HG02840 (cell line): ENCODE data around the gene PGRMC1.
"Not testable (repeated sequence)": the region's sequence is repeated elsewhere in the genome, so short reads cannot be mapped to it uniquely, and the experiment has no call there.

ENCODE experiments used
- ATAC-seq: cut with Tn5 transposase; IDR thresholded peaks from one replicate; pipeline ENCODE4 v1.9.1; 2021; ENCODE audit warnings: mild to moderate bottlenecking, moderate library complexity, moderate number of reproducible peaks; ENCODE audit not compliant: unreplicated experiment, low FRiP score

PGRMC1 gene

GRCh38 chrX:119230850-119231249 lies 5.2 kb upstream of the PGRMC1 start:
- ATAC-seq = no peak

DNA sequence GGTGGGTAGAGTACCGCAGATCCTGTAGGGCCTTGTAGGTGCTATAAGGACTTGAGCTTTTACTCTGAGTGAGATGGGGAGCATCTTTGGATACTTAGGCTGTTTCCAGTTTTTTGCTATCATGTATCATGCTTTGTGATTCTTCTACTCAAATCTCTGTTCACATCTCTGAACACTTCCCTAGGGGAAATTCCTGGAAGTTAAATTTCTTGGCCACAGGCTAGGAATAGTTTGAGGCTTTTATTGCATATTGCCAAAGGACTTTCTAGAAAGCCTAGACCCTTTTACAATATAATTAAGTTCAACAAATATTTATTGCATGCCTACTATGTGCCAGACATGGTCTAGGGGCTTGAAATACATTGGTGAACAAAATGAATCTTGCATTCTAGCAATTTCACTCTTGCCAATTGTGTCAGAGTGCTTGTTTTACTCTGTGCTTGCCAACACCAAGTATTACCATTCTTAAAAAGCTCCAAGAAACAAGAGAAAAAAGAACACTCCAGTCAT lies 4.1 kb upstream of the PGRMC1 start:
- ATAC-seq = no peak

- ATAC-seq = no peak
Observed at GRCh38 chrX:119235051-119235511, 1.0 kb upstream of the PGRMC1 start.

- ATAC-seq = peak; percentile 15
Observed at GRCh38 chrX:119236623-119237561, 807 bp downstream of the PGRMC1 start.

DNA sequence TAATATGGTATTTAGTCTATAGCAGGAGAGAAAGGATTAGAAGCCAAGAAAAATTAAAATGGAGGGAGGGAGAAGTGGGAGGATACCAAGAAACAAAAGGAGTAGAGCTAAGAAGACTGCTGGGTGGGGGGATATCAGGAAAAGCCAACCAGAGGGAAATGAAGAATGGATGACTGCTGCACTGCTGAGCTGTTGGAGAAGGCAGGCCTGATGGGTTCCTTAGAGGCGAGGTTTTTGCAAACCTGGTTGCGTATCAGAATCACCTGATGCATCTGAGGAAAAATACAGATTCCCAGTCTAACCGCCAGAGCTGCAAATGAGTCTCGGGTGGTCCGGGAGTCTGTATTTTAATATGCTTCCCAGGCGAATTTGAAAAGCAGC lies 1.5 kb downstream of the PGRMC1 start:
- ATAC-seq = no peak

DNA sequence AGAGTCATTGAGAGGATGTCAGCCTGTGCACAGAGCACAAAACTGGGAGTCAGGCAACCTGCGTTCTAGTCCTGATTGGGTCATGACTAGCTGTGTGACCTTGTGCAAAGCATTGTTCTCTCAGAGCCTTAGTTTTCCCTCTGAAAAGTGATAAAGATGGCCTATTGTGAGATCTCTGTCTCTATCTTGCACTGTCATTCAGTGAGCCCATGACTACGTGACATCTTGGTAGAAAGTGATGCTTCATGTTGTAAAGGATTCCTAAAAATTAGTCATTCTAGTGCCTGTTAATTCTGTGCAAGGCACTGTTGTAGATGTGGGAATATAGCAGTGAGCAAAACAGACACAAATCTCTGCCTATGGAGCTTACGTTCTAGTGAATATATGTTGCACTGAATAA lies 2.5 kb downstream of the PGRMC1 start:
- no peak for ATAC-seq

- ATAC-seq = no peak
Observed at GRCh38 chrX:119240356-119240755, 4.3 kb downstream of the PGRMC1 start.

- no peak for ATAC-seq
Observed at GRCh38 chrX:119247702-119248101, 11.6 kb downstream of the PGRMC1 start.

GRCh38 chrX:119249891-119250290 lies 13.8 kb downstream of the PGRMC1 start:
- no peak for ATAC-seq

DNA sequence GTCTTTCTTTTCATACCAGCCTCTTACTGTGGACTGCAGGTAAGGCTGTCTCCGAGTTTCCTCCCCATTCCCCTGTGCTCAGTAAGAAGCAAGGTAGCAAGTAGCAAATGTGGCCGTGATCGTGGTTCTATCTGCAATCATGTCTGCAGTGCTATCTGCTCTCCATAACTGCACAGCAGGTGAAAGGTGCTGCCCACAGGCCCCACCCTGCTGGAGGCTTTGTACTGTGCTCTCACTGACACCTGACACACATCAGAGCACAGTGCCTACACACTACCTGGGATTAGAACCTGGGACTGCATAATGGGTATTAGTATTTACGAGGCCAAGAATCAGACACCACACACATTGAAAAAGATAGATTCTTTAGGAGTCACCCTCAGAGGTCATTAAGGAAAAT lies 15.3 kb downstream of the PGRMC1 start:
- ATAC-seq = no peak

DNA sequence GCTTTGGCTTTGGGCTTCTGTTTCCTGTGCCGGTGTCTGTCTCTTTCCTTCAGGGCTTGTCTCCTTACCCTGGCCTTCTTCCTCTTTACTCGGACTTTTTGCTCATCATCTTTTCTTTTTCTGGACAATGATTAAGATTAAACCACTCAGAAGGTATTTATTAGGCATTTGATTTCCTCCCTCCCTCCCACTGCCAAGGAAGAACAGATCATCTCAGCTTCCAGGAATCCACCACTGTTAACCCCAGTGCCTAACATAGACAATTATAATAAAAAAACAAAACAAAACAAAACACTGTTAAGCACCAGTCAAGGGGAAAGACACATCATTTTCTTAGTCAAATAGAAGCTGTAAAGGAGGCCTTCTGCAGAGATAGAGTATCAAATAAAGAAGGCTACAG lies 16.6 kb downstream of the PGRMC1 start:
- ATAC-seq = no peak

DNA sequence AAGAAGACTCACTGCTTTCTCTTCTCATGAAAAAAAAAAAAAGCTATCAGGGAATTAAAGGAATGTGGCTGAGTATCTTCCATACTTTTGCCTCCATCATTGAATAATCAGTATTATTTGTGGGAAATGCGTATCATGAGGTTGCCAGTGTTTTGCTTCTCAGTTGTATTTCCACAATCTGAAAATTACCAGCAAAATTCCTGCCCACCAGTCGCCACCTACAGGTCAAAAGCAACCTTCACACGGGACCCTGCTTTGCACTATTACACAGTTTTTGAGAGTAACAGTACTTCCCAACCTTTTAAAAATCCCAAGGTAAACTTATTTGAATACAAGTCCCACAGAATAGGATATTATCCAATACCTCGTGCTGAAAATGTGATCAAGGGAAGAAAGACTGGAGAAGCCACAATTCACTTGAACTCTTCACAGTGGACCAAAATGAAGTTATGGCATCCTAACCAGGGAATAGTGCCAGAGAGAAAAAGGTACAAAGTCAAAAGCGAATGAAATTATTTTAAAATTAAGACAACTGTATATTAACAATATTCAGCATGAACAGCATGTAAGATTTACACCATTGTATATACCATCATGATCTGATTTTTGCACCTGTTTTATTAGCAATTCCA lies 30.4 kb downstream of the PGRMC1 start:
- ATAC-seq = no peak

- ATAC-seq = not testable (repeated sequence)
Observed at GRCh38 chrX:119267115-119267514, 31.0 kb downstream of the PGRMC1 start.

GRCh38 chrX:119272882-119273419 lies 36.9 kb downstream of the PGRMC1 start:
- ATAC-seq = no peak

- no peak for ATAC-seq
Observed at GRCh38 chrX:119273420-119274192, 37.5 kb downstream of the PGRMC1 start.

DNA sequence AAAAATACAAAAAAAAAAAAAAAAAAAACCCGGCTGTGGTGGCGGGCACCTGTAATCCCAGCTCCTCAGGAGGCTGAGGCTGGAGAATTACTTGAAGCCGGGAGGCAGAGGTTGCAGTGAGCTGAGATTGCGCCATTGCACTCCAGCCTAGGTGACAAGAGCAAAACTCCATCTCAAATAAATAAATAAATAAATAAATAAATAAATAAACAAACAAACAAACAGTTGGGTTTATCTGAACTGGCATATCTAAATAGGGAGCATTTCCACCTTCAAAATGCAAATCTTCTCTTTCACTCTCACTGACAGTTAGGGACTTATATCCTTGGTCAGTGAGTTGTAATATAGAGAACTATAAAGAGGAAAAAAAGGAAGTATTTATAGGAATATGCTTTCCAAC lies 46.3 kb downstream of the PGRMC1 start:
- not testable (repeated sequence) for ATAC-seq

- ATAC-seq = no peak
Observed at GRCh38 chrX:119288890-119289393, 52.9 kb downstream of the PGRMC1 start.

- ATAC-seq = no peak
Observed at GRCh38 chrX:119290476-119290875, 54.4 kb downstream of the PGRMC1 start.

DNA sequence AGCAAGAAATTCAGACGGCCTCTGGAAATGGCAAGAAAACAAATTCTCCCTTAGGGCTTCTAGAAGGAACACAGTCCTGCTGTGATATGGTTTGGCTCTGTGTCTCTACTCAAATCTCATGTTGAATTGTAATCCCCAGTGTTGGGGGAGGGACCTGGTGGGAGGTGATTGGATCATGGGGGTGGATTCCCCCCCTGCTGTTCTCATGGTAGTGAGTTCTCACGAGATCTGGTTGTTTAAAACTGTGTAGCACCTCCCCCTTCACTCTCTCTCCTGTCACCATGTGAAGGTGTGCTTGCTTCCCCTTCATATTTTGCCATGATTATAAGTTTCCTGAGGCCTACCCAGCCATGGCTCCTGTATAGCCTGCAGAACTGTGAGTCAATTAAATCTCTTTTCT lies 55.2 kb downstream of the PGRMC1 start:
- not testable (repeated sequence) for ATAC-seq

GRCh38 chrX:119292445-119292844 lies 56.4 kb downstream of the PGRMC1 start:
- ATAC-seq = no peak
